ENCODE data around the gene FBXO24.

DNA sequence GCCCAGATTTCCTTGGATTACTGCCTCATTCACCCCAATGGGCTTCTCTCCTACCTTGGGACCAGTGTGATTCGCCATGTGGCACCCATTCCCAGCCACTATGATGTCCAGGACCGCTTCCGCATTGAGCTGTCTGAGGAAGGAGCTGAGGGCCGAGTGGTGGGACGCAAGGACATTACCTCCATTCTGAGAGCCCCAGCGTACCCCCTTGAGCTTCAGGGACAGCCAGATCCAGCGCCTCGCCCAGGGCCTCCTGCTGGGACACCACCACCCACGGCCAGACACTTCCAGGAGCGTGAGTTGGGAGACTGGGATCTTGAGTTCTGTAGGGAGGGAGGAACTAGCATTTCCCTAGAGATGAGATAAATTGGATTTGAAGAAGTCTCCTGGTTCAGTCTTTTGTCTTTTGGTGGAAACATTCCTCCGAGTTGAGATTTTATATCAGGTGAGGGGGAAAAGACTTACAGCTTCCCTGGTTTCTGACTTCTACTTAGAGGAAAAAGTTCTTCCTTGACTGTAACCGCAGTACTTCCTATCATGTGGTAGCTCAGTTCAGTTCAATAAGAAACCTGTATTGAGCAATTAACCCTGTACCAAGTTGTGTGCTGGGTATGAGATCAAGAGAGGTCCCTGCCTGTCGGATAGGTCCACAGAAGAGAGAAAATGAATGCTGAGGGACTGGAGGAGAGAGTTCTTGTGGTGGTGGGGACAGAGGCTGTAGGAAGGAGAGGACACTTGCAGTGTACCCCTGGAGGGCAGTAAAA is 27.5 kb downstream of the FBXO24 start:
- TF ChIP-seq EZH2 (IDR thresholded peaks at IDR 0.05) (no peak), CTCF (IDR thresholded peaks at IDR 0.05) (no peak)
